Sigmoid colon (tissue), 3 donors: Measurements from ENCODE around the gene AK5.

Source experiments
- CTCF ChIP-seq, 4 experiments: fragments of 450-650 bp in 3 of 4; fragments of 200-600 bp in 1 of 4; IDR thresholded peaks; one replicate each; pipeline ENCODE4 v1.5.1; 2016 to 2019; ENCODE audit warnings: antibody characterized with exemption in 4 of 4, mild to moderate bottlenecking in 3 of 4, moderate library complexity in 2 of 4
- POLR2A ChIP-seq, 2 donors: fragments of 450-650 bp; IDR thresholded peaks; one replicate each; pipeline ENCODE4 v1.6.1; 2016; ENCODE audit warnings: antibody characterized with exemption in 2 of 2, mild to moderate bottlenecking in 2 of 2, moderate library complexity in 2 of 2

- TF ChIP-seq CTCF (IDR thresholded peaks at IDR 0.05) (no peak), POLR2A (IDR thresholded peaks at IDR 0.05) (no peak)
Measured at GRCh38 chr1:77476475-77476874, 194.7 kb downstream of the AK5 start.
